ENCODE results near the gene KRT82. TPM values are rescaled to one million over a fixed set of nuclear protein-coding genes. Genes with fewer than 3 reads are reported as not detected.
A peak's percentile ranks its signal among the peaks of the same experiment; 100 is the strongest.

Gene KRT82
- total and polyA plus RNA-seq, 8 donors = not detected

GRCh38 chr12:52415870-52416750 lies 10.0 kb upstream of the KRT82 start:
- intact Hi-C loops (cut with DNase I) = no loop called here
- no peak for TF ChIP-seq CTCF (IDR thresholded peaks at IDR 0.05)
- peaks cover 0 to 15% of the 10 kb centered on the region in 2 donors for H3K27me3 ChIP-seq
- H3K36me3 ChIP-seq = no peaks in the 10 kb centered on the region
- H3K9me3 ChIP-seq = no peaks in the 10 kb centered on the region
- no peaks in the 10 kb centered on the region for H3K4me1 ChIP-seq
- H3K27ac ChIP-seq = no peak overlapping the region
- no peak overlapping the region for H3K4me3 ChIP-seq
- ATAC-seq (peak; percentile 55), DNase-seq (peak in 2 of 4 donors; percentile 33 to 69)

GRCh38 chr12:52414936-52415335 lies 8.8 kb upstream of the KRT82 start:
- Histone ChIP-seq H3K4me1 (no peaks in the 10 kb centered on the region), H3K27me3 (peaks cover 0 to 15% of the 10 kb centered on the region in 2 donors), H3K4me3 (no peak overlapping the region), H3K36me3 (no peaks in the 10 kb centered on the region), H3K9me3 (no peaks in the 10 kb centered on the region), H3K27ac (no peak overlapping the region)
- TF ChIP-seq CTCF (IDR thresholded peaks at IDR 0.05) = no peak
- intact Hi-C loops (cut with DNase I) = no loop called here
- ATAC-seq (no peak), DNase-seq (no peak)

- H3K27ac ChIP-seq = no peak overlapping the region
- intact Hi-C loops (cut with DNase I) = no loop called here
- ATAC-seq (no peak), DNase-seq (no peak)
- H3K27me3 ChIP-seq = peaks cover 0 to 15% of the 10 kb centered on the region in 2 donors
- H3K4me3 ChIP-seq = no peak overlapping the region
- no peaks in the 10 kb centered on the region for H3K36me3 ChIP-seq
- no peaks in the 10 kb centered on the region for H3K4me1 ChIP-seq
- H3K9me3 ChIP-seq = no peaks in the 10 kb centered on the region
- TF ChIP-seq CTCF (IDR thresholded peaks at IDR 0.05) = no peak
These were observed 7.7 kb upstream of the KRT82 start for GRCh38 chr12:52413782-52414345.

GRCh38 chr12:52413202-52413601 lies 7.1 kb upstream of the KRT82 start:
- H3K9me3 ChIP-seq = no peaks in the 10 kb centered on the region
- intact Hi-C loops (cut with DNase I) = no loop called here
- ATAC-seq = no peak

More at GRCh38 chr12:52413202-52413601, 7.1 kb upstream of the KRT82 start:
- H3K27me3 ChIP-seq = peaks cover 0 to 15% of the 10 kb centered on the region in 2 donors
- no peaks in the 10 kb centered on the region for H3K4me1 ChIP-seq
- H3K4me3 ChIP-seq = no peak overlapping the region
- no peaks in the 10 kb centered on the region for H3K36me3 ChIP-seq
- DNase-seq = no peak
- no peak for TF ChIP-seq CTCF (IDR thresholded peaks at IDR 0.05)
- H3K27ac ChIP-seq = no peak overlapping the region

Data from left lung (tissue), 10 donors.